Osteoblast (primary cell): ENCODE measurements around the gene FIP1L1. TPM values are rescaled to one million over a fixed set of nuclear protein-coding genes. Genes with fewer than 3 reads are reported as not detected.

Experiments
- DNase-seq: peaks from one replicate; pipeline ENCODE4 v3.0.0; 2011; ENCODE audit warnings: low spot score, mixed read lengths; ENCODE audit not compliant: insufficient read length; ENCODE audit errors: missing footprints
- H2AFZ ChIP-seq: 2 replicates; pipeline ENCODE4 v1.6.0; 2011; ENCODE audit warnings: mild to moderate bottlenecking, low read length
- H3K27ac ChIP-seq: 2 replicates; pipeline ENCODE4 v1.5.1; 2011; ENCODE audit warnings: mild to moderate bottlenecking, low read depth, low read length, moderate library complexity
- H3K27me3 ChIP-seq: 2 replicates; pipeline ENCODE4 v1.6.0; 2012; ENCODE audit warnings: mild to moderate bottlenecking, control low read depth, inconsistent platforms, low read length, moderate library complexity; ENCODE audit not compliant: insufficient read depth
- H3K36me3 ChIP-seq: 2 replicates; pipeline ENCODE4 v1.5.1; 2011; ENCODE audit warnings: mild to moderate bottlenecking, low read length, control low read depth, moderate library complexity; ENCODE audit not compliant: insufficient read depth
- H3K4me1 ChIP-seq: 2 replicates; pipeline ENCODE4 v1.5.1; 2011; ENCODE audit warnings: mild to moderate bottlenecking, low read length, control low read depth, moderate library complexity; ENCODE audit not compliant: insufficient read depth
- H3K4me2 ChIP-seq: 2 replicates; pipeline ENCODE4 v1.6.0; 2011; ENCODE audit warnings: mild to moderate bottlenecking, low read length; ENCODE audit not compliant: insufficient read depth
- H3K4me3 ChIP-seq: fragments of 200-600 bp; sonication (generic); 3 replicates; pipeline ENCODE4 v1.5.1; 2012; ENCODE audit warnings: mild to moderate bottlenecking, low read length, inconsistent platforms; ENCODE audit not compliant: insufficient read depth
- H3K79me2 ChIP-seq: 2 replicates; pipeline ENCODE4 v1.6.0; 2012; ENCODE audit warnings: mild to moderate bottlenecking, low read length, control low read depth, inconsistent platforms; ENCODE audit not compliant: insufficient read depth
- H3K9me3 ChIP-seq: 2 replicates; pipeline ENCODE4 v1.5.1; 2011; ENCODE audit warnings: low read depth, low read length, control low read depth
- H4K20me1 ChIP-seq: 2 replicates; pipeline ENCODE4 v1.6.0; 2012; ENCODE audit warnings: mild to moderate bottlenecking, low read length, control low read depth; ENCODE audit not compliant: insufficient read depth
- CTCF ChIP-seq: IDR thresholded peaks from 2 replicates; pipeline ENCODE4 v1.5.1; 2011; ENCODE audit warnings: mild to moderate bottlenecking, low read depth, low read length, moderate library complexity; ENCODE audit errors: extremely low read depth
- total RNA-seq: library from RNA; depleted of rRNA; stranded (reverse); fragments of >200 nt; gene quantifications from 2 replicates; pipeline ENCODE4 v1.2.3, GENCODE V29; 2012

The FIP1L1 gene
- total RNA-seq, 1 donor: 78.2 TPM

- no peak for TF ChIP-seq CTCF
- no peaks in the 10 kb centered on the region for H3K27me3 ChIP-seq
- H3K9me3 ChIP-seq: no peaks in the 10 kb centered on the region
- peak overlapping the region; percentile 83 for H3K4me2 ChIP-seq
- H3K27ac ChIP-seq: peak overlapping the region; percentile 69
- H2AFZ ChIP-seq: peak overlapping the region; percentile 85
- peaks cover 30% of the 10 kb centered on the region for H3K4me1 ChIP-seq
- DNase-seq: no peak
- no peaks in the 10 kb centered on the region for H4K20me1 ChIP-seq
- H3K36me3 ChIP-seq: no peaks in the 10 kb centered on the region
- H3K4me3 ChIP-seq: peak overlapping the region; percentile 98
- peaks cover 57% of the 10 kb centered on the region for H3K79me2 ChIP-seq
Observed at GRCh38 chr4:53365121-53365485, 12.3 kb upstream of the FIP1L1 start.

GRCh38 chr4:53365486-53366300 lies 11.7 kb upstream of the FIP1L1 start, which contains the start of gene SCFD2:
Gene SCFD2 (minus strand): TSS chr4:53366061.
- H3K79me2 ChIP-seq: peaks cover 51% of the 10 kb centered on the region
- peak within 1 kb of the TSS; percentile 98 for H3K4me3 ChIP-seq
- no peaks in the 10 kb centered on the region for H4K20me1 ChIP-seq
- TF ChIP-seq CTCF: no peak
- peak; percentile 98 for DNase-seq
- H3K27me3 ChIP-seq: no peaks in the 10 kb centered on the region
- no peaks in the 10 kb centered on the region for H3K9me3 ChIP-seq
- no peaks in the 10 kb centered on the region for H3K36me3 ChIP-seq
- peak within 1 kb of the TSS; percentile 85 for H2AFZ ChIP-seq
- H3K27ac ChIP-seq: peak within 1 kb of the TSS; percentile 69
- peaks cover 25% of the 10 kb centered on the region for H3K4me1 ChIP-seq
- peak within 1 kb of the TSS; percentile 83 for H3K4me2 ChIP-seq

GRCh38 chr4:53366301-53366716 lies 11.1 kb upstream of the FIP1L1 start:
- Histone ChIP-seq H3K27ac (peak overlapping the region; percentile 54), H3K27me3 (no peaks in the 10 kb centered on the region), H2AFZ (peak overlapping the region; percentile 85), H3K4me2 (peak overlapping the region; percentile 83), H3K9me3 (no peaks in the 10 kb centered on the region), H3K4me1 (peaks cover 22% of the 10 kb centered on the region), H3K36me3 (no peaks in the 10 kb centered on the region), H4K20me1 (no peaks in the 10 kb centered on the region), H3K4me3 (peak overlapping the region; percentile 98), H3K79me2 (peaks cover 45% of the 10 kb centered on the region)
- no peak for TF ChIP-seq CTCF
- DNase-seq: no peak

GRCh38 chr4:53367721-53368120 lies 9.7 kb upstream of the FIP1L1 start:
- no peak for DNase-seq
- TF ChIP-seq CTCF: no peak

More at GRCh38 chr4:53367721-53368120, 9.7 kb upstream of the FIP1L1 start:
- no peaks in the 10 kb centered on the region for H3K36me3 ChIP-seq
- H2AFZ ChIP-seq: peak overlapping the region; percentile 31
- no peaks in the 10 kb centered on the region for H3K27me3 ChIP-seq
- H3K9me3 ChIP-seq: no peaks in the 10 kb centered on the region
- H3K79me2 ChIP-seq: peaks cover 31% of the 10 kb centered on the region
- H4K20me1 ChIP-seq: no peaks in the 10 kb centered on the region
- H3K4me2 ChIP-seq: no peak overlapping the region
- no peak overlapping the region for H3K27ac ChIP-seq
- peaks cover 12% of the 10 kb centered on the region for H3K4me1 ChIP-seq
- H3K4me3 ChIP-seq: no peak overlapping the region
